ENCODE results near the gene FCRL1.

Gene FCRL1

DNA sequence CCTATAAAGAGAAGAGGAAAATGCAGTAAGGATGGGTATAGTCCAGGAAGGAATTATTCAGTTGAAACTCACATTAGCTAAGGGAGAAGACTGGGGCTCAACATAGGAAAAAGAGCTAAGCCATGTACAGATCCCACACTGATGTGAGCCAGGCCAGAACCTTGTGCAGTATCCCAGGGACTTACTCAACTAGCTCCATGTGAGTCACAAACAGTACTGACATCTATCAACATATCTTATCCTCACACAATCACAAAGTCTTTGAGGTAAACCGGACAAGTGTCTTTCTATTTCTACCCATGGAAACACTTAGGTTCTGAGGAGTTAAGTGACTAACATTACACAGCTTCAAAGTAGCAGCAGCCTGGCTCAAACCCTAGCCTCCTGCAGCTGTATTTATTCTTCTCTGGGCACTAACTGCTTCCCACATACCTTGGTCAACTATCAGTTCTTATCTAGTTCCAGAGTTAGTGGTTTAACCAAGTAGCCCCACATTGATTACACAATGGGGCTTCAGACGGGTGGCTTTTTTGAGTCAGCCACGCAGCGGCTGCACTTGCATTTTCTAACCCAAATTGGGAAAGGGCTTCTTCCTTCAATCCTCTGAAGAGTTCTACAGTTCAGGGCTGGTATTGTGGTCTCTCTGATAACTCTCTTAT, 12.2 kb upstream of the FCRL1 start:
- TF ChIP-seq, protein P1, sequence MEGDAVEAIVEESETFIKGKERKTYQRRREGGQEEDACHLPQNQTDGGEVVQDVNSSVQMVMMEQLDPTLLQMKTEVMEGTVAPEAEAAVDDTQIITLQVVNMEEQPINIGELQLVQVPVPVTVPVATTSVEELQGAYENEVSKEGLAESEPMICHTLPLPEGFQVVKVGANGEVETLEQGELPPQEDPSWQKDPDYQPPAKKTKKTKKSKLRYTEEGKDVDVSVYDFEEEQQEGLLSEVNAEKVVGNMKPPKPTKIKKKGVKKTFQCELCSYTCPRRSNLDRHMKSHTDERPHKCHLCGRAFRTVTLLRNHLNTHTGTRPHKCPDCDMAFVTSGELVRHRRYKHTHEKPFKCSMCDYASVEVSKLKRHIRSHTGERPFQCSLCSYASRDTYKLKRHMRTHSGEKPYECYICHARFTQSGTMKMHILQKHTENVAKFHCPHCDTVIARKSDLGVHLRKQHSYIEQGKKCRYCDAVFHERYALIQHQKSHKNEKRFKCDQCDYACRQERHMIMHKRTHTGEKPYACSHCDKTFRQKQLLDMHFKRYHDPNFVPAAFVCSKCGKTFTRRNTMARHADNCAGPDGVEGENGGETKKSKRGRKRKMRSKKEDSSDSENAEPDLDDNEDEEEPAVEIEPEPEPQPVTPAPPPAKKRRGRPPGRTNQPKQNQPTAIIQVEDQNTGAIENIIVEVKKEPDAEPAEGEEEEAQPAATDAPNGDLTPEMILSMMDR (IDR thresholded peaks at IDR 0.05; ENCODE audit: control insufficient read depth, insufficient read depth, low read depth, low read length, missing control alignments), result no peak
- DNase-seq (ENCODE audit: low read depth), result no peak
- H3K4me3 ChIP-seq (ENCODE audit: control insufficient read depth, low read depth, low read length), result no peak overlapping the region

DNA sequence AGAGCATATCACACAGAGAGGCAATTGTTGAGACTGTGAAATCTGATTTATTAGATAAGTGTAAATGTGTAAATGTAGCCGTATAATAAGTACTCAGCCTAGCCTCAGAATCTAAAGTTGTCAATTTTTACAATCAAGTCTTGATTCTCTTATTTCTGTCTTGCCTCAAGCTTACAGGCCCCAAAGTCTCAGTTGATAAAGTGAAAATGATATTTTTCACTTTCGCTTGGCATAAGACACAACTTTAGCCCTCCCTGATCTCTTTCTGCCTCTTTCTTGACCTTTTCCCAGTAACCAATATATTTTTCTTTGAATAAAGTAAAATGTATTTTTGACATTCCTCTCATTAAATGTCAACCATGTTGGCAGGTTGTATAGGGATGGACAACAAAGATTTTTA, 11.0 kb upstream of the FCRL1 start:
- TF ChIP-seq, protein P1 (IDR thresholded peaks at IDR 0.05; ENCODE audit: control insufficient read depth, insufficient read depth, low read depth, low read length, missing control alignments), result no peak
- H3K4me3 ChIP-seq (ENCODE audit: control insufficient read depth, low read depth, low read length), result no peak overlapping the region
- no peak for DNase-seq (ENCODE audit: low read depth)

DNA sequence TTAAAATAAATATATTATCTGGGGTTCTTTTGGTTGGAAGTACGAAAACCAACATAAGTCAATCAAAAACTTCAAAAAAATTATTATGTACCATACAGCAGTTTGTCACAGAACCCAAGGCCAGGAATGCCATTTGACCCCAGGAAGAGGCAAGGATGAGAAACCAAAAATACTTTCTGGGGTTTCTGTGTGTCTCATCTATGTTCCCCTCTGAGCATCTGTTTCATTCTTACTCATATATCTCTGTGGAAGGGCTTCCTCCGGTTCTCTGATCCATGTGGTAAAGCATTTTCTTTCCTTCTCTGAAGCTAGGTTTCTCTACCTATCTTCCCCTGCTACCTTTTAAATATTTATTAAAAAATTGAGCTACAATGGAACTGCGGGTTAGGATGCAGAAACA, 9.8 kb upstream of the FCRL1 start:
- no peak overlapping the region for H3K4me3 ChIP-seq (ENCODE audit: control insufficient read depth, low read depth, low read length)
- TF ChIP-seq, protein P1 (IDR thresholded peaks at IDR 0.05; ENCODE audit: control insufficient read depth, insufficient read depth, low read depth, low read length, missing control alignments), result no peak
- DNase-seq (ENCODE audit: low read depth), result no peak

DNA sequence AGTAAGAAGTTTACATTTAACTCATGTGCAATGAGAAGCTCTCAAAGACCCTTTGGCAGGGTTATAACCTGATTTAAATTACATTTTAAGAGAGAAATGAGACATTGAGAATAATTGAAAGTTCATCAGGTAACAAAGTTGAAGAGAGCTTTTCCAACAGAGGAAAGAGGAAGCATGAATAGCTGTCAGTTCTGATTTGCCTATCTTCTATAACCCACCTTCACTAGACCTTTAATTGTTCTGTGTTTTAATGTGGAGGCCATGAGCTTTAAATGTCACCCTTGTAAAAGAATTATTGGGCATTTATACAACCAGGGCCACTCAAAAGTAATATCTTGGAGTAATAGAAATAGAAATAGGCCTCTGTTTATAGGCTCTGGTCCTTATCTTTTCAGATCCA, 9.3 kb upstream of the FCRL1 start:
- DNase-seq (ENCODE audit: low read depth), result no peak
- no peak overlapping the region for H3K4me3 ChIP-seq (ENCODE audit: control insufficient read depth, low read depth, low read length)
- TF ChIP-seq, protein P1 (IDR thresholded peaks at IDR 0.05; ENCODE audit: control insufficient read depth, insufficient read depth, low read depth, low read length, missing control alignments), result no peak

DNA sequence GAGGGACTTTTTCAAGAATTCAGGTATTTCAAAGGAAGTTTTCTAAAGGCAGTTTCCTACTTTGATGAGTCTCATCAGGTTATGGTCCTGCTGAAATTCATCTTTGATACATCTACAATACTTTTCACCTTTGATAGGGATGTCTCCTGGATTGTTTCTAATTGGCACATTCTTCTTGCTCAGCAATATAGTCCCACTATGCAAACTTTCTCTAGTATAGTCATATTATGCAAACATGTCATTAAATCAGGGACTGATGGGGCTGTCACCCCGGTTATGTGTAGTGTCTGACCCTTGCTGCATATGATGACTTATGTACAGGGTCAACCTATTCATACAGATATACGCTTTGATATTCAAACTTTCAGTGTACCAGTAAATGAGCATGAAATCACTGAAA, 379 bp upstream of the FCRL1 start:
- TF ChIP-seq, protein P1 (IDR thresholded peaks at IDR 0.05; ENCODE audit: control insufficient read depth, insufficient read depth, low read depth, low read length, missing control alignments), result no peak
- no peak overlapping the region for H3K4me3 ChIP-seq (ENCODE audit: control insufficient read depth, low read depth, low read length)
- DNase-seq (ENCODE audit: low read depth), result no peak

DNA sequence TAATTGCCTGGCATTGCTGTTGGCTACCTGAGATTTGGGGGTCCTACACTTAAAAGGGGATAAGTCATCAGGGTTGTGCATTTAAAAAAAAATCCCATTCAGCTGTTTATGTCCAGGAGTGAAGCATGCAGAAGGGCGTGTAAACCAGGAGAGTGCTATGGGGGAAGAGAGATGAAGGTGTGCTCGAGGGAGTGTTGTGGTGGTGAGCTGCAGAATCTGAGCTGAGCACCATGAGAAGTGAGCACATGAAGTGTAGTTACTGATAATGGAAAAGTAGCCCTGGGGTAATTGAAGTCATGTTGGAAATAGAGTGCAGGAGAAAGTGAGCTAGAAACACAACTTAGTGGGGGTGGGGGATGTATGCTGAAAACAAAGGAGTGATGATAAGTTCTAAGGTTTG, 705 bp downstream of the FCRL1 start:
- TF ChIP-seq, protein P1 (IDR thresholded peaks at IDR 0.05; ENCODE audit: control insufficient read depth, insufficient read depth, low read depth, low read length, missing control alignments), result no peak
- H3K4me3 ChIP-seq (ENCODE audit: control insufficient read depth, low read depth, low read length), result no peak overlapping the region
- DNase-seq (ENCODE audit: low read depth), result no peak
